Astrocyte of the cerebellum (primary cell): ENCODE measurements around the gene DSTYK.
"Not testable (repeated sequence)": the region's sequence is repeated elsewhere in the genome, so short reads cannot be mapped to it uniquely, and the experiment has no call there.

Source experiments
- DNase-seq: peaks from one replicate; pipeline ENCODE4 v3.0.0-alpha.2; 2011; ENCODE audit warnings: low read depth
- H3K4me3 ChIP-seq: 2 replicates; pipeline ENCODE4 v1.5.1; 2011; ENCODE audit warnings: mild to moderate bottlenecking, low read depth, low read length, moderate library complexity
- CTCF ChIP-seq: IDR thresholded peaks from 2 replicates; pipeline ENCODE4 v1.5.1; 2012; ENCODE audit warnings: low read length, low read depth, moderate library complexity, mild to moderate bottlenecking; ENCODE audit errors: missing control alignments
- in situ Hi-C: cut with HindIII; loops from 2 replicates; pipeline ENCODE4 v1.10.0; 2017; ENCODE audit warnings: low sequenced_read_pairs

Gene DSTYK

GRCh38 chr1:205183676-205184335 is 27.7 kb downstream of the DSTYK start:
- in situ Hi-C loops: no loop called here
- TF ChIP-seq CTCF: no peak
- no peak overlapping the region for H3K4me3 ChIP-seq
- DNase-seq: peak; percentile 59

DNA sequence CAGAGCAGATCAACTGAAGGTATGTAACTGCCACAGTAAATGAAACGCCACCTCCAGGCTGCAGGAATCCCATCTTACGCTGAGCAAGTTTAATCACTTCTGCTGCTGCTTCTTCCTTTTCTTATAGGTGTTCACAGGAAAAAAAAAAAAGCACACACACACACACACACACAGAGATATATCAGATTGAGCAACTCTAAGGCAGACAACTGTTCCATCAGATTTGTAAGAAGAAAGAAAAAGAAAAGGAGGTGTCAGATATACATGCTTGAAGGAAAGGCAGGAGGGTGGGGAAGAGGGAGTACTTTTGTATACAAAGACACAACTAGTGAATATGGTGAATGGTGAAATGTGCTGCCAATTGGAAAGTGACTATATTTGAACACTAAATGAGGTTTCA is 28.6 kb downstream of the DSTYK start:
- no peak for DNase-seq
- no peak overlapping the region for H3K4me3 ChIP-seq
- in situ Hi-C loops: no loop called here
- TF ChIP-seq CTCF: no peak

GRCh38 chr1:205180331-205180730 is 31.2 kb downstream of the DSTYK start:
- DNase-seq, in situ Hi-C loops, H3K4me3 ChIP-seq: not testable (repeated sequence)

DNA sequence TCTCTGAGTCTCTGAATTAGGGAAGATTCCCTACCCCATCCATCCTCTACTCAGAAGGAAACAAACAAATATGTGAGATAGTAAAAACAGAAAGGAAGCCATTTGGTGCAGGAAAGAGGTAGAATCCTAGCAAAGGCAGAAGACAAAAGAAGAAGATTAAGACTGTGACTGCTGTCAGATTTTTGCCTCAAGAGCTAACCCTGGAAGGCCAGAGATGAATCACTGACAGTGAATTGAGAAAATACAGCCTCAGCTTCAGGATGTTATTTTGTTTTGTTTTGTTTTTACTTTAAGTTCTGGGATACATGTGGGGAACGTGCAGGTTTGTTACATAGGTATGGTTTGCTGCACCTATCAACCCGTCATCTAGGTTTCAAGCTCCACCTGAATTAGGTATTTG is 31.7 kb downstream of the DSTYK start:
- DNase-seq: no peak
- TF ChIP-seq CTCF: no peak
- in situ Hi-C loops: no loop called here
- H3K4me3 ChIP-seq: no peak overlapping the region

- in situ Hi-C loops: no loop called here
Observed at GRCh38 chr1:205172729-205173366, 38.7 kb downstream of the DSTYK start.

GRCh38 chr1:205171369-205171768 is 40.1 kb downstream of the DSTYK start:
- in situ Hi-C loops: no loop called here
- DNase-seq: no peak
- no peak for TF ChIP-seq CTCF
- H3K4me3 ChIP-seq: no peak overlapping the region

More at GRCh38 chr1:205172729-205173366, 38.7 kb downstream of the DSTYK start:
- H3K4me3 ChIP-seq: no peak overlapping the region
- no peak for TF ChIP-seq CTCF
- DNase-seq: peak; percentile 80

- TF ChIP-seq CTCF: no peak
- in situ Hi-C loops: no loop called here
- no peak for DNase-seq
Observed at GRCh38 chr1:205170532-205171269, 40.8 kb downstream of the DSTYK start.

More at GRCh38 chr1:205170532-205171269, 40.8 kb downstream of the DSTYK start:
- H3K4me3 ChIP-seq: no peak overlapping the region
